Ishikawa (cell line): ENCODE results near the gene NHEJ1.

Source experiments
- CEBPB ChIP-seq: IDR thresholded peaks from 2 replicates; pipeline ENCODE4 v1.6.1; 2012
- CREB1 ChIP-seq: IDR thresholded peaks from 2 replicates; pipeline ENCODE4 v1.6.1; 2012; ENCODE audit warnings: low read depth
- EGR1 ChIP-seq: IDR thresholded peaks from 2 replicates; pipeline ENCODE4 v1.6.1; 2012
- EP300 ChIP-seq: IDR thresholded peaks from 2 replicates; pipeline ENCODE4 v1.6.1; 2012; ENCODE audit warnings: borderline replicate concordance
- RAD21 ChIP-seq: IDR thresholded peaks from 2 replicates; pipeline ENCODE4 v1.6.1; 2012; ENCODE audit warnings: low read depth
- TAF1 ChIP-seq: IDR thresholded peaks from 2 replicates; pipeline ENCODE4 v1.6.1; 2012; ENCODE audit warnings: low read depth, mild to moderate bottlenecking
- TCF12 ChIP-seq: IDR thresholded peaks from 2 replicates; pipeline ENCODE4 v1.6.1; 2012; ENCODE audit warnings: low read depth
- TF ChIP-seq, protein P1 (sequence below): IDR thresholded peaks from 2 replicates; pipeline ENCODE4 v1.6.1; 2012; ENCODE audit warnings: low read depth, mild to moderate bottlenecking

DNA sequence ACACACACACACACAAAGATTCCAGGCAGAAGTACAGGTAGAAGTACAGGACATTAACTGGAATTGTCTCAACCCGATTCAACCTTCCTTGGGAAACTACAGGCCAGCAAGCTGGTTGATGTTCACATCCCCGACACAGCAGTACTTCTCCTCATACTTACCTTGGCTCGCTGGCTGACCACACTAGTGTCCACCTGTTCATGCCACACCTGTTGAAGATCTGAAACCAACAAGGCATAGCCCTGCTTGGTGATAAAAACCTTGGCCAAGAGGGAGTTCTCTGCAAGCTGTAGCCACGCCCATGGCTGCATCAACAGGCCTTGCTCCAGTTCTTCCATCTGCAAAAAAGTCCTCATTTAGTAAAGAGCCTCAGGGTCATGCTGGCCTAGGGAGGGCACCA lies 2.6 kb downstream of the NHEJ1 start:
- TF ChIP-seq EP300 (no peak), TCF12 (no peak), EGR1 (no peak), RAD21 (no peak), CEBPB (no peak), TAF1 (no peak), CREB1 (no peak)
- TF ChIP-seq, protein P1, sequence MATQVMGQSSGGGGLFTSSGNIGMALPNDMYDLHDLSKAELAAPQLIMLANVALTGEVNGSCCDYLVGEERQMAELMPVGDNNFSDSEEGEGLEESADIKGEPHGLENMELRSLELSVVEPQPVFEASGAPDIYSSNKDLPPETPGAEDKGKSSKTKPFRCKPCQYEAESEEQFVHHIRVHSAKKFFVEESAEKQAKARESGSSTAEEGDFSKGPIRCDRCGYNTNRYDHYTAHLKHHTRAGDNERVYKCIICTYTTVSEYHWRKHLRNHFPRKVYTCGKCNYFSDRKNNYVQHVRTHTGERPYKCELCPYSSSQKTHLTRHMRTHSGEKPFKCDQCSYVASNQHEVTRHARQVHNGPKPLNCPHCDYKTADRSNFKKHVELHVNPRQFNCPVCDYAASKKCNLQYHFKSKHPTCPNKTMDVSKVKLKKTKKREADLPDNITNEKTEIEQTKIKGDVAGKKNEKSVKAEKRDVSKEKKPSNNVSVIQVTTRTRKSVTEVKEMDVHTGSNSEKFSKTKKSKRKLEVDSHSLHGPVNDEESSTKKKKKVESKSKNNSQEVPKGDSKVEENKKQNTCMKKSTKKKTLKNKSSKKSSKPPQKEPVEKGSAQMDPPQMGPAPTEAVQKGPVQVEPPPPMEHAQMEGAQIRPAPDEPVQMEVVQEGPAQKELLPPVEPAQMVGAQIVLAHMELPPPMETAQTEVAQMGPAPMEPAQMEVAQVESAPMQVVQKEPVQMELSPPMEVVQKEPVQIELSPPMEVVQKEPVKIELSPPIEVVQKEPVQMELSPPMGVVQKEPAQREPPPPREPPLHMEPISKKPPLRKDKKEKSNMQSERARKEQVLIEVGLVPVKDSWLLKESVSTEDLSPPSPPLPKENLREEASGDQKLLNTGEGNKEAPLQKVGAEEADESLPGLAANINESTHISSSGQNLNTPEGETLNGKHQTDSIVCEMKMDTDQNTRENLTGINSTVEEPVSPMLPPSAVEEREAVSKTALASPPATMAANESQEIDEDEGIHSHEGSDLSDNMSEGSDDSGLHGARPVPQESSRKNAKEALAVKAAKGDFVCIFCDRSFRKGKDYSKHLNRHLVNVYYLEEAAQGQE = no peak
